ENCODE measurements around the gene IL11RA. TPM values are rescaled to one million over a fixed set of nuclear protein-coding genes. Genes with fewer than 3 reads are reported as not detected.

The IL11RA gene
- polyA plus RNA-seq, 3 donors = 44.1 to 48.8 (median 47.6) TPM

DNA sequence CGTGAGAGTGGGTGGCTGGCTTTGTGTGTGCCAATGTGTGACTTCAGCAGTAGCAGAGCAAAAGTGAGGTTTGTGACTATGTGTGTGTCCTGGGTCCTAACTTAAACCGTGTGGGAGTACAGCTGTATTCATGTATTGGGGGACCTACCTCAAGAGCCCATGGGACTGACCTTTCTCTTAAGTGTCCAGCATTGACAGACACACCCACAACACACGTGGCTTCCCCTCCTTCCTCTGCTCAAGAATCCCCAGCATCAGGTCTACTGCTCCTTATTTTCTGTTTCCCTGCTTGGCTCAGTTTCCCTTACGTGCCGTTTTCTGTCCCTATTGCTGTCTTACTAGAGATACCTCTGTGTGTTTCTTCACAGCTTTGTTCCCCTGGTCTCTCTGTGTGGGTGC, 616 bp downstream of the IL11RA start:
- no peak for DNase-seq (ENCODE audit: low read depth in 3 of 3, low spot score in 2 of 3)

DNA sequence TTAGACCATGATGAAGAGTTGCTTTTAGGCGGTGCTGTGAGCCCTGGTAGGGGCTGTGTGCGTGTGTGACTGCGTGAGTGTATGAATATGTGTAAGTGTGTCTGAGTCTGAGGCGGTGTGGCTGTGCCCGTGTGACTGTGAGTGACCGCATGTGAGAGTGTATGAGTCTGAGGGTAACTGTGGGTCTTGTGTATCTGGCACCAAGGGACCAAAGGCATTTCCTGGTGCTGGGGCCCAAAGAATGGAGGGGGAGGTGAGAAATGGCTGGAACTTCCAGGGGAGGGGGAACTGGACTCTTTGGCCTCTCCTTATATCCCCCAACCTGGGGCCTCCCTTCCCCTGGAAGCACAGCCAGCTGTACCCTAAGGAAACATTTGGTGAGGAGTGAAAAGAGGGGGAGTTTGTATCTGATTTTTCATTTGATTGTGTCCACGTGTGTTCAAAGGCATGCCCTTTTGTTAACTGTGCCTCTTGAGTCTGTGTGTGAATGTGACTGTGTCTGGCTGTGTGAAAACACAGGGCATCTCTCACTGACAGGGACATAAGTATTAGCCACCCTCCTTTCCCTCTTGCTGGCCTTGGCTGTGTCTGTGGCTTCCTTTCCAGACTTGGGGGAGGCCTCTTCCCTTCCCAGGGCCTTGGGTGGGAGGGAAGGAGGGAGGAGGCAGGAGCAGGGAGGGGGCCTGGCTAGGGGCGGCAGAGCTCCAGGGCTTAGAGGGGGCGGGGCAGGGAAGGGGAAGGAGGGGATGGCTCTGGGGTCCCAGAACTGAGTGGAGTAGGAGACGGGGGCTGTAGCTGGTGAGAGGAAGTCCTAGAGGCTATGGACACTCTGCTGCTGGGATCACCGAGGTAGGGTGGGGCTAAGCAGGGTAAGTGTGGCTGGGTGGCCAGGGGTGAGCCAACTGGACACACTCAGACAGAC, 1.4 kb downstream of the IL11RA start:
- DNase-seq (ENCODE audit: low read depth in 3 of 3, low spot score in 2 of 3) = no peak

DNA sequence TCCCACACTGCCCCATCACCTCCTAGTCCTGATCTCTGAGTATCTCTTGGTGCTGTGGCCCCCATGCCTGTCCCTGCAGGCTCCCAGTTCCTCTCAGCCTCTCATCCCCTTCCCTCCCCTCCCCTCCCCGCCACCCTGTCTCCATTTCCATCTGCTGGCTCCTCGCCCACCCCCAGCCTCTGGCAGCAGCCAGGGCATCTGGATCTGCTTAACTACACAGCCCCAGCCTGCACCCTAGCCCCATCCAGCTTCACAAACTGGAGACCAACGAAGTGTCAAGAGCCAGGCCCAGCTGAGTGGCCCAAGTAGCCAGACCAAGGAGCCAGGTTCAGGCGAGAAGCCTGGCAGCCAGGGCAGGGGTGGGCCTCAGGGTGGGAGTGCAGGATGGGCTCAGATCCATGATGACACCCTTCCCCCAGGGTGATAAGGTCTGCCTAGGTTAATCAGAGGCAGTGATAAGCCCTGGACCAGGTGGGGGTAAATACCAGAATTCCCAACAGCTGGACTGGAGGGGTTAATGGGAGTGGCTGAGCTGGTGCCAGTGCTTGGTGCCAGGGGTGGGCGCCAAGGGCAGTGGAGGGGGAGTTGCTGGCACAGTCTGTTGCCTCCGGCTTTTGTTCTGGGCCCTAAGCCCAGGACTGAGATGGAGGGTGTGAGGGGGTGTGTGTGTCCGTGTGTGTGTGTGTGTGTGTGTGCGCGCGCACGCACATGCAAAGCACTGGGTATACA, 2.5 kb downstream of the IL11RA start:
- no peak for DNase-seq (ENCODE audit: low read depth in 3 of 3, low spot score in 2 of 3)

DNA sequence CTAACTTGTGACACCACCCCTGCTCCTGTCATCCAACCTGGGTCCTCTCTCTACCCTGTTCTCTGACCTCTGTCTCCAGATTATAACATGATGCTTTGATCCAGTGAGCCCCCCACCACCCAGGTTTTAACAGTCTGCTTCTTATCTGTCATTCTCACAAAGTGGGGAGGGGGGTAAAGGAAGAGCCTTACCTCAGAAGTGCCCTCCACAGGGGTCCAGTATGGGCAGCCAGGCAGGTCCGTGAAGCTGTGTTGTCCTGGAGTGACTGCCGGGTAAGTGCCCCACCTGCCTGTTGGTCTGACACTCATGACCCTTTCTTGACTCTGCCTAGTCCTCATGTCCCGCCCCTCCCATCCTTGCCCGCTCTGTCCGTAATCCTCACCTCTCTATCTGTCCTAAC, 3.4 kb downstream of the IL11RA start:
- no peak for DNase-seq (ENCODE audit: low read depth in 3 of 3, low spot score in 2 of 3)

DNA sequence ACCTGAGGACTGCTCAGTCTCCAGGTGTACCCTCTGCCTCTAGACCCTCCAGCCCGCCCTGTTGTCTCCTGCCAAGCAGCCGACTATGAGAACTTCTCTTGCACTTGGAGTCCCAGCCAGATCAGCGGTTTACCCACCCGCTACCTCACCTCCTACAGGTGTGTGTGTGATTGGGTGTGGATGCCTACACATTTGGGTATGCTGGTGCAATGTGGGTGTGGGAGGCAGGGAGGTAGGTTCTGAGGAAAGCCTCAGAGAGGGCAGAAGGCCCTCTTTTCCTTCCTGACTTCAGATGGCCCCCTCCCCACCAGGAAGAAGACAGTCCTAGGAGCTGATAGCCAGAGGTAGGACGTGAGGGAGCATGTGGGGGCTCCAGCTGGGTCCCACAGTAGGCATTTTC, 5.0 kb downstream of the IL11RA start:
- DNase-seq (ENCODE audit: low read depth in 3 of 3, low spot score in 2 of 3) = no peak

DNA sequence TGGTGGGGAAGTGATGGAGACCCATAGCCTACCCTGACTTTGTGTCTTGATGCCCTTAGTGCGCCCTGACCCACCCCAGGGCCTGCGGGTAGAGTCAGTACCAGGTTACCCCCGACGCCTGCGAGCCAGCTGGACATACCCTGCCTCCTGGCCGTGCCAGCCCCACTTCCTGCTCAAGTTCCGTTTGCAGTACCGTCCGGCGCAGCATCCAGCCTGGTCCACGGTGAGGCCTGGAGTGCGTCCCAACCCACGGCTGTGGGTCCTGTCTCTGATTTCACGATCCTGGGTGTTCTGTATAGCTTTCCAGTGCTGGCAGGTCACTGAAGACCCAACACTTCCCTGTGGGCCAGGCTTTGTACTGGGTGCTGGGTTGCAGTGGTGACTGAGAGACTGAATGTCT, 6.5 kb downstream of the IL11RA start:
- no peak for DNase-seq (ENCODE audit: low read depth in 3 of 3, low spot score in 2 of 3)

DNA sequence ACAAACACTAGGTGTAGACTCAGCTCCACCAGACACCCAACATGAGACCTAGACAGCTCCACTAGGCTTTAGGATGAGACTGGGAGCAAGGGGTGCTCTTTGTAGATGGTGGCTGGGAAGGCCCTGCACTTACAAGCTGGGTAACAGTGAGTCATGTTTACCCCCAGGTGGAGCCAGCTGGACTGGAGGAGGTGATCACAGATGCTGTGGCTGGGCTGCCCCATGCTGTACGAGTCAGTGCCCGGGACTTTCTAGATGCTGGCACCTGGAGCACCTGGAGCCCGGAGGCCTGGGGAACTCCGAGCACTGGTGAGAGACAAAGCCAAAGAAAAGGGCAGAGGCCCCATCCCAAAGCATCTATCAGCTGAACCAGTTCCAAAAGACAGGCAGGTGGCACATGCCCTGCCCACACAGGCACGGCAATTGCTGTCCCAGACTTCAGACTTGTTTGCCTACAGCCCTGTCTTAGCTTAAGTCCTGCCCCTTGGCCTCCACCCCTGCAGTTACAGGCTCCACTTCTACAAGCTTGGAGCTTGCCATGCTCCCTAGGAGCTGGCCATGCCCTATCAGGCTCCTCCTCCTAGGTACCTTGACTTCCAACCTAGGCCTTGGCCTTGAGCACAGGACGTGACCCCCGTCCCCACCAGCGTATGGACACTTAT, 7.7 kb downstream of the IL11RA start:
- DNase-seq (ENCODE audit: low read depth in 3 of 3, low spot score in 2 of 3) = no peak

DNA sequence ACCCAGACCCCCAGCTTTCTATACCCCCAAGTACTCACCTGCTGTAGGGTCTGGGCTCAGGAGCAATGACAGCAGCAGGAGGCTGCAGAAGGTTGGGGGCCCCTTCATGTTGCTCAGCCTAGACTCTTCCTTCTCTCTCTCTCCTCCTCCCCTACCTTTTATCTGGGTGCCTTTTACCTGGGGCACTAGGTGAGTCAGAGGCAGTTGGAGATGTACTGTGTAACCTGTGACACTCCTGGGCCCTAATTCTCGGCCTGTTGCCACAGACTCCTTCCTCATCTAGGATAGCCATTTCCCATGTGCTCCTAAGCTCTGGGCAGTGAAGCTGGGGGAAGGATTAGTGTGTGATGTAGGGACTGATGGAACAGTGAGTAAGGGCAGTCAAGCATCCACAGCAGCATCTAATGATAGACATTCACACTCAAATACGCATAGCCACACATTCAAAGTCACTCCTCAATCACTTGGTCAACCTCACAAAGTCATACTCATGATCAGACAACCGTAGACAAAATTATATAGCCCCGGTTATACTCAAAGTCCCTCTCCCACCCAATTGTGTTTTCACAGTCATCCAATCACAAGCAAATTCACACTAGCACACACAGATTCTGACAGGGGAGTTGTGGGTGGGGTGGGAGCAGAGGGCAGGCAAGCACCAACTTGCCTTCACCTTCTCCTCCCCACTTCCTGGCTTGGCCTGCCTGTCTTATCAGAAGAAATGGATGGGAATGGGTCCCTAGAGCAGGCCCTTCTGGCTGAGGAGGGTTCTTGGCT, 10.7 kb downstream of the IL11RA start, which contains the start of gene CCL27:
CCL27 (minus strand) TSS at position 132 of the 777 bp plus-strand sequence; CDS start at position 108, 24 bp downstream.
- no peak for DNase-seq (ENCODE audit: low read depth in 3 of 3, low spot score in 2 of 3)

DNA sequence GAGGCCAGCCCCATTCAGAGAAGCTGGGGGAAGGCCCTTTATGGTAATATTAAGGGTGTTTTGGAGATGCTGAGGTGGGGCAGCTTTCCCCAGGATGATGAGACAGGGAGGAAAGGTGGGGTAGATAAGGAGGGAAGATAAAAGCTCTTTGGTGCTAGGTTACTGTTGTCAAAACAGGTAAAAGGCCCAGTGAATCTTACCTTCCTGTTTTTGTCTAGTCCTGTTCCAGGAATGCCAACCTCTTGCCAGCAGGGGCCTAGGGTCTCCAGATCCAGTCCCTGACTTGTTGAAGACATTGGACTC, 11.3 kb downstream of the IL11RA start:
- no peak for DNase-seq (ENCODE audit: low read depth in 3 of 3, low spot score in 2 of 3)

DNA sequence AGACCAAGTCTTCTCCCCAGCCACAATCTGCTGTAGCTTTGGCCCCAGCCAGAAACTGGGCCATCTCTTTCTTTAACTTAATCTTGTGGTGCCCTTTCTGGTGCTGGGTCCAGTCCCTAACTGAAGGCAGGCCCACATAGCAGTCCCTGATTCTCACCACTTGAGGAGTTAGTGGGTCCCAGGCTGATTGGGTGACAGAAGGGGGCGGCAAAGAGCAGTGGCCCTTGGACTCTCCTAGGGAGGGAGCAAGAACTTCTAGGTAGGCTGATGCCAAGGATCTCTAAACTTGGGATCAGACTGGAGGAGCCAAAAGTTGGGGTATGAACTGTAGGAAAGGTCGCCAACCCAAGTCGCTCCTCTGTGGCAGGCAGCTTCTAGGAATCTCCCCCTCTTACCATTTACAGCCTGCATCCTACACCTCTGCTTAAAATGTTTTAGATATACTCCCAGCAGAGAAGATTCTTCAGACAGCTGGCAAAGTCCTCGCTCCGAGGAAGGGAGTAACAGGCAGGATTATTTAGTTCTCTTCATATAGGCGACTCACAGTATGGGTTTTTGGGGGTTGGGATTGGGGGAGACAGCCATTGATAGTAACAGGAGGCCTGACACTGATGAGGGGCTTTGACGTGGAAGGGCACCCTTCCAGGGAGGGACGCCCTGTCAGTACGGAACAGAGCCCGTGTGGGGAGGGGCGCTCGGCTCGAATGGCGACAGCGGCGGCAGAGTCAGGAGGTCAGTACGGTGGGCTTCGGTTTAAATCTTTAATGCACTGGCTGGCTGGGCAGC, 12.5 kb downstream of the IL11RA start:
- no peak for DNase-seq (ENCODE audit: low read depth in 3 of 3, low spot score in 2 of 3)

DNA sequence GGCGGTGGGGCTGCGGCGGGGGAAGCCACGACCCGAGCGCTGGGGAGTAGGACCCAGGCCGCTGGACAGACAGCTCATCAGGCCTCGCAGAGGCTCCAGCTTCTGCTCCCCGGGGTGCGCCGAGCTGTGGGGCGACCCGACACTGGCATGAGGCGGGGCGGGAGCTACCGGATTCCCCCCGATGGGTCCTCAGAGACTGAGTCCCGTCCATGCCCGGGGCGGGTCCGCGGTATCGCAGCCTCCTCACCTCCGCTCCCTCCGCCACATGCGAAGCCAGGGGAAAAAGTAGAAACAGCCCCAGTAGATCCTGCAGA, 13.0 kb downstream of the IL11RA start:
- no peak for DNase-seq (ENCODE audit: low read depth in 3 of 3, low spot score in 2 of 3)

DNA sequence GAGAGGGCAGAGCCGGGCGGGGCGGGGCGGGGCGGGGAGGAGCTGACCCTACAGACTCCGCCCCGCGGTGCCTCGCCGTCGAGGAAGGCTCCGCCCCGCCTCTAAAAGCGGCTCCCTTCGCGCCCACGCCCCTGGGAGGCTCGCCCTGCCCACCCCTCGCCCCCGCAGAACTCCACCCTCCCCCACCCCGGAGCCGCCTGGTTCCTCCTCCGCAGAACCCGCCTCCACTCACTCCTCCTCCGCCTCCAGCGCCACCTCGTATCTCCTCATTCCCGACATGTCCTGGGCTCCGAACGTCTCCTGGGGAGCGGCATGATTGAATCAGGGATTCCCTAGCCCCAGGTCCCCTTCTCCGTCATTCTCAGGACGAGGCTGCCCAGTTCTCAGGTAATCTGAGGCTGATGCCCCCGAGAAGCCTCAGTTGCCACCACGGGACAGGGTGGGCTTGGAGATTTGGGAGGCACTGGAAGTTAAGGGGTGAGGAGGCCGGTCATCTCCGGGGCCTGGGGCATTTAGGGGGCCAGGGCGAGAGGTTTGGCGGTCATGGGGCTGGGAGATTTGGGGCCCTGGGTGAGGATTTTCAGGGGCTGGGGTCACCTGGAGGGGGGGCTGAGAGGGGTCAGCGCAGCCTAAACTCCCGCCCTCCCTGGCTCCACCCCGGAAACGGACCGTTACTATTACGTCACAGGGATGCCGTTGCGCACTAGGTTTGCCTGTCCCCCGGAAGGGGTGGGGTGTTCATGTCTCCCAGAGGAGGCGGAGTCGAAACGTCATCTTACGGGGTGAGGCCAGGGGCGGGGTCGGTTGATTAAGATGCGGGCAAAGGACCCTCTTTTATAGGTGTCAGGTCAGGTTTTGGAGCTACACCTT, 13.6 kb downstream of the IL11RA start:
- peak; percentile 88 to 91 (median 89) for DNase-seq (ENCODE audit: low read depth in 3 of 3, low spot score in 2 of 3)

DNA sequence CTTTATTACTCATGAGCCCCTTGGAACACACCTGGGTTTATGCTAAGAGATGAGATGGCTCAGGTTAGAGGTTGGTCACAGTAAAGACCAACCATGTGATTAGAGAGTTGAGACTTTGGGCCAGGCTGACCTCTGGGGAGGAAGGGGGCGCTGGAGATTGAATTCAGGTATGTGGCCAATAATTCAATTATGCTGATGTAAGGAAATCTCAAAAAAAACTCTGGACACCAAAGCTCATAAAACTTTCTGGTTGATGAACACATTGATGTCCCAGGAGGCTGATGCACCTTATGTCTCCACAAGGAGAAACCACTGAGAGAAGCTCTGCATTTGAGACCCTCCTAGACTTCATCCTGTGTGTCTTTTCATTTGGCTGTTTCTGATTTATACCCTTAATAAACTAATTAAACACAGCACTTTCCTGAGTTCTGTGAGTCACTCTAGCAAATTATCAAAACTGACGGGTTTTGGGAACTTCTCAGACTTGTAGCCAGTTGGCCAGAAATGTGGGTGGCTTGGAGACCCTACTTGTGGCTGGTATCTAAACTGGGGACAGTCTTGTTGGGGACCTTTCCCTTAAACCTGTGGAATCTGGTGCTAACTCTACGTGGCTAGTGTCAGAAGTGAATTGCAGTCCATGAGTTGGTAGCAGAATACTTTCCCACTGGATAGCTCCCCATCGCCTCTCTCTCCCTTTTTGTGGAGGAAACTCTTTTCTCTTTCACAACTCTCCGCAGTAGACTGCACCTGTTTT, 18.0 kb downstream of the IL11RA start:
- DNase-seq (ENCODE audit: low read depth in 3 of 3, low spot score in 2 of 3) = no peak

DNA sequence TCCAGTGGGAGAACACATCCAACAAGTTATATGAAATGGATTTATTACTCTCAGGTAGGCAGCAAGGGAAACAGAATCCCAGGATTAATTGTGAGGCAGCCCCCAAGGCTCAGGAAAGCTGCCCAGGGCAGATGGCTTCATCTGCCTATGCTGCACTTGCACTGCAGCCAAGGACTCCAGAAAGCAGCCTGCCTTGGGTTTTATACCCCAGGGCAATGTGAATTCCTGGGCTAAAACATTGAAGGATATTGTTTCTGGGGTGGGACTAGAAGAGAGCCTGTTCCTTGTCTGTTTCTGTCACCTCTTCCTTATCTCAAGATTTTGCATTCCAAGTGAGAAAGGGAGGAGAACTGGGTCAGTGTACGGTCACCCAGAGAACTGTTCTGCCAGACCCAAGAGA, 19.3 kb downstream of the IL11RA start:
- no peak for DNase-seq (ENCODE audit: low read depth in 3 of 3, low spot score in 2 of 3)

DNA sequence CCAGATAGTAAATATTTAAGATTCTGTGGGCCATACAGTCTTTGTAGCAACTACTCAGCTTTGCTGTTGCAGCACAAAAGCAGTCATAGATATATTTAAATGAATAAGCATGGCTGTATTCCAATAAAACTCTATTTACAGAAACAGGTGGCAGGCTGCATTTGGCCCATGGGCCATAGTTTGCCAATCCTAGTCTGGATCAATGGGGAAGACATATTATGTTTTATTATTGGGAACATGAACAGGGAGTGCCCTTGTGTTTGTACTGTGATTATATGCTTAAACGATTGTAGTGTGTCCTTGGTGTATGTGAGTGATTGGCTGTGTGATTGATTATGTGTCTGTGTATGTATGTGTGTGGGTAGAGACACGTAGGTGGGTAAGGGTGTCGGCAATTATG, 22.5 kb downstream of the IL11RA start:
- DNase-seq (ENCODE audit: low read depth in 3 of 3, low spot score in 2 of 3) = no peak

DNA sequence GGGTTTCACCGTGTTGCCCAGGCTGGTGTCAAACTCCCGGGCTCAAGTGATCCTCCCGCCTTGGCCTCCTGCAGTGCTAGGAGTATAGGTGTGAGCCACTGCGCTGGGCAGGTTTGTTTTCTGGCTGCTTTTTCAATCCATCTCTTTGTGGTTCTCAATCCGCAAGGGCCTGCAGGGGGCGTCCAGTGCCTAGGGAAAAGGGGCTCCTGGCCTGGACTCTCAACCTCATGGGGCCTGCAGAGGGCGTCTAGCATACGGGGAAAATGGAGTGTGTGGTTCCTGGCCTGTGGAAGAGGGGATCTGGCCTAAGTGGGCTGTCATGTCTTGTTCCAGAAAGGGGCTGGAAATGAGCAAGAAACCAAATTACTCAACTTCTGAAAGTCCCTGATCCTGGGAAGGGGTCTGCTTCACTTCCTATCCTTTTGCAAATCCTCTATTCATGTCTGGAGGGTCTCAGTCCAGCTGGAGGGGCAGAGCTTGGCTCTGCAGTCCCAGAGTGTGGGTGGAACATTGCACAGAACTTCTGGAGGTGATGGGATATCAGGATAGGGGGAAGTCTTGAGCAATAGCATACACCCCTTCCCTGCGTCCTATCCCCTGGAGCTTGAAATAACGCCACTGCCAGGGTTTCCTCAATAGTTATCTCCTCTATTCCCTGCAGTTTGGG, 23.2 kb downstream of the IL11RA start:
- no peak for DNase-seq (ENCODE audit: low read depth in 3 of 3, low spot score in 2 of 3)

DNA sequence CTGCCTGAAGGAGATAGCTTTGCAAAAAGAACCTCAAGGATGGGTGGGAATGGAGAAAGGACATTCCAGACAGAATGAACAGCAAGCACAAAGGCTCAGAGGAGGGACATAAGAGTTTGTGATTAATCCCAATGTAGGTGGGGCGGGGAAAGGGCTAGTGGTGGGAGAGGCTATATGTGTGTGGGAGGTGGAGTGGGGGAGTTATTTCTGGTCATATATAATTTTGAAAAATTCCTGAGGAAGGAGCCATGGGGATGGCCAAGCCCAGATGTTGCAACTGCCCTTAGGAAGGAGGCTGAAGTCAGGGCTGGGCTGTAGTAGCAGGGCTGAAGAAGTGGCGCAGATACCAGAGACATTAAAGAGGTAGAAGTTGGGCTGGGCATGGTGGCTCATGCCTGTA, 23.9 kb downstream of the IL11RA start:
- DNase-seq (ENCODE audit: low read depth in 3 of 3, low spot score in 2 of 3) = no peak

DNA sequence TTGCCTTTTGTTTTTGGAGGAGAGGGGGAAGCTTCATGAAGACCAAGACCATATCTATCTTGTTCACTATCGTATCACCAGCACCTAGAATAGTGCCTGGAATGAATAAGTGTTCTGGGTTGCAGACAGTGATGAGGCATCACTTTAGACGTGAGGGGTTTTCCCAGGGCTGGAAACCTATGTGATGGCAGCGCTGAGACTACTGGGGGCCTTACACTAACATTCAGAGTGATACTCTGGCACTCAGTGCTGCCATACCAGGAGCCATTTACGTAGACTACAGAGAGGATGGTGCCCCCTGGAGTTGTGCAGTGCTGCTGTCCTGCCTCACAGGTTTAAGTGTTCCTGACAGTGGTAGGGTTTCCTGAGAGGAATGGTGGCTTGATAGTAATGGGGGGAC, 32.2 kb downstream of the IL11RA start:
- no peak for DNase-seq (ENCODE audit: low read depth in 3 of 3, low spot score in 2 of 3)

Data from right renal cortex interstitium (tissue), 3 donors.